Measurements from ENCODE around the gene PCCA. TPM values are rescaled to one million over a fixed set of nuclear protein-coding genes. Genes with fewer than 3 reads are reported as not detected.
"Not testable (repeated sequence)": the region's sequence is repeated elsewhere in the genome, so short reads cannot be mapped to it uniquely, and the experiment has no call there.

The PCCA gene
- total RNA-seq, 1 donor from 2014 or later = 44.9 TPM

- not testable (repeated sequence) for DNase-seq (ENCODE audit: low spot score)
Measured at GRCh38 chr13:100524688-100525087, 435.8 kb downstream of the PCCA start.

GRCh38 chr13:100525453-100526317 is 436.8 kb downstream of the PCCA start:
- no peak for DNase-seq (ENCODE audit: low spot score)

GRCh38 chr13:100526318-100527000 is 437.6 kb downstream of the PCCA start:
- DNase-seq (ENCODE audit: low spot score) = no peak

- DNase-seq (ENCODE audit: low spot score) = no peak
Measured at GRCh38 chr13:100527644-100528043, 438.8 kb downstream of the PCCA start.

GRCh38 chr13:100528353-100528752 is 439.5 kb downstream of the PCCA start:
- no peak for DNase-seq (ENCODE audit: low spot score)

GRCh38 chr13:100528820-100529219 is 439.9 kb downstream of the PCCA start:
- no peak for DNase-seq (ENCODE audit: low spot score)

- DNase-seq (ENCODE audit: low spot score) = no peak
Measured at GRCh38 chr13:100529666-100530377, 440.9 kb downstream of the PCCA start.

- DNase-seq (ENCODE audit: low spot score) = no peak
Measured at GRCh38 chr13:100530671-100531213, 441.8 kb downstream of the PCCA start.

GRCh38 chr13:100532090-100532766 is 443.3 kb downstream of the PCCA start:
- no peak for DNase-seq (ENCODE audit: low spot score)

GRCh38 chr13:100532836-100533435 is 444.0 kb downstream of the PCCA start:
- DNase-seq (ENCODE audit: low spot score) = no peak

GRCh38 chr13:100533588-100534041 is 444.7 kb downstream of the PCCA start:
- DNase-seq (ENCODE audit: low spot score) = peak; percentile 23

- no peak for DNase-seq (ENCODE audit: low spot score)
Measured at GRCh38 chr13:100534147-100534843, 445.4 kb downstream of the PCCA start.

- DNase-seq (ENCODE audit: low spot score) = no peak
Measured at GRCh38 chr13:100534911-100535310, 446.0 kb downstream of the PCCA start.

GRCh38 chr13:100535426-100536135 is 446.7 kb downstream of the PCCA start:
- no peak for DNase-seq (ENCODE audit: low spot score)

- DNase-seq (ENCODE audit: low spot score) = no peak
Measured at GRCh38 chr13:100536643-100537180, 447.8 kb downstream of the PCCA start.

GRCh38 chr13:100537486-100537885 is 448.6 kb downstream of the PCCA start:
- DNase-seq (ENCODE audit: low spot score) = no peak

GRCh38 chr13:100537951-100538462 is 449.1 kb downstream of the PCCA start:
- DNase-seq (ENCODE audit: low spot score) = no peak

- peak; percentile 31 for DNase-seq (ENCODE audit: low spot score)
Measured at GRCh38 chr13:100540621-100541020, 451.7 kb downstream of the PCCA start.
